CD4-positive, alpha-beta T cell treated with Interferon alpha-2 for 1 hour (primary cell): ENCODE measurements around the gene SAE1.
"Not testable (repeated sequence)": the region's sequence is repeated elsewhere in the genome, so short reads cannot be mapped to it uniquely, and the experiment has no call there.

Experiments
- DNase-seq, 2 donors: peaks; one replicate each; pipeline ENCODE4 v3.0.0-alpha.2; 2020 to 2022

Gene SAE1

GRCh38 chr19:47243364-47243775 is 112.7 kb downstream of the SAE1 start:
- no peak for DNase-seq

- DNase-seq = peak; percentile 91 to 93
Observed at GRCh38 chr19:47243776-47244547, 113.3 kb downstream of the SAE1 start.

GRCh38 chr19:47247308-47247990 is 116.8 kb downstream of the SAE1 start:
- DNase-seq = peak; percentile 74 to 84

- not testable (repeated sequence) for DNase-seq
Observed at GRCh38 chr19:47253016-47253415, 122.4 kb downstream of the SAE1 start.

- no peak for DNase-seq
Observed at GRCh38 chr19:47253467-47253881, 122.8 kb downstream of the SAE1 start.

- DNase-seq = no peak
Observed at GRCh38 chr19:47253970-47254369, 123.3 kb downstream of the SAE1 start.

GRCh38 chr19:47255879-47256692 is 125.5 kb downstream of the SAE1 start, which contains the start of gene CCDC9:
Gene CCDC9, plus strand, starts transcription at chr19:47256525. Its CDS starts 1,876 bp downstream, at chr19:47258401.
- DNase-seq = peak; percentile 96

GRCh38 chr19:47256693-47257410 is 126.2 kb downstream of the SAE1 start:
- DNase-seq = peak; percentile 99

GRCh38 chr19:47257411-47258169 is 127.0 kb downstream of the SAE1 start:
- no peak for DNase-seq

GRCh38 chr19:47258434-47258833 is 127.8 kb downstream of the SAE1 start:
- DNase-seq = no peak

GRCh38 chr19:47258895-47259555 is 128.4 kb downstream of the SAE1 start:
- no peak for DNase-seq
